Activated T-helper 1 cell treated with Interleukin-2 at 50 U/mL for 16 hours (primary cell): ENCODE data around the gene CYP2S1.
"Not testable (repeated sequence)": the region's sequence is repeated elsewhere in the genome, so short reads cannot be mapped to it uniquely, and the experiment has no call there.

Source experiments
- DNase-seq: peaks from one replicate; pipeline ENCODE4 v3.0.0-alpha.2; 2020; ENCODE audit warnings: low read depth

CYP2S1 gene

GRCh38 chr19:41192574-41193429, at the start of gene CYP2S1:
CYP2S1 (plus strand) TSS chr19:41193219; CDS start chr19:41193265, 46 bp downstream.
- no peak for DNase-seq

GRCh38 chr19:41144403-41144802, 48.6 kb upstream of the CYP2S1 start:
- DNase-seq = peak; percentile 71

GRCh38 chr19:41149831-41150230, 43.2 kb upstream of the CYP2S1 start:
- no peak for DNase-seq

- not testable (repeated sequence) for DNase-seq
Measured at GRCh38 chr19:41150986-41151385, 42.0 kb upstream of the CYP2S1 start.

GRCh38 chr19:41154060-41154459, 39.0 kb upstream of the CYP2S1 start:
- no peak for DNase-seq

- no peak for DNase-seq
Measured at GRCh38 chr19:41156207-41156606, 36.8 kb upstream of the CYP2S1 start.

- no peak for DNase-seq
Measured at GRCh38 chr19:41159881-41160280, 33.1 kb upstream of the CYP2S1 start.

- DNase-seq = no peak
Measured at GRCh38 chr19:41161903-41162302, 31.1 kb upstream of the CYP2S1 start.

GRCh38 chr19:41166944-41167804, 25.8 kb upstream of the CYP2S1 start:
- no peak for DNase-seq

- no peak for DNase-seq
Measured at GRCh38 chr19:41172297-41173164, 20.5 kb upstream of the CYP2S1 start.

GRCh38 chr19:41174297-41174928, 18.6 kb upstream of the CYP2S1 start:
- no peak for DNase-seq

- DNase-seq = peak; percentile 18
Measured at GRCh38 chr19:41175801-41176777, 16.9 kb upstream of the CYP2S1 start.

- DNase-seq = not testable (repeated sequence)
Measured at GRCh38 chr19:41180173-41180572, 12.8 kb upstream of the CYP2S1 start.

GRCh38 chr19:41186971-41187883, 5.8 kb upstream of the CYP2S1 start:
- no peak for DNase-seq

- DNase-seq = no peak
Measured at GRCh38 chr19:41187884-41188279, 5.1 kb upstream of the CYP2S1 start.

GRCh38 chr19:41189425-41190065, 3.5 kb upstream of the CYP2S1 start:
- DNase-seq = no peak

GRCh38 chr19:41193430-41194156, 574 bp downstream of the CYP2S1 start:
- no peak for DNase-seq

GRCh38 chr19:41194157-41194552, 1.1 kb downstream of the CYP2S1 start:
- DNase-seq = no peak
